HAP-1 (cell line): ENCODE results near the gene PSMD3.

Experiments used
- DNase-seq, 2 experiments: peaks; one replicate each; pipeline ENCODE4 v3.0.0-alpha.2; 2016 to 2020; ENCODE audit warnings: low spot score in 2 of 2
- H3K27me3 ChIP-seq: fragments of 250-450 bp; sonication (Bioruptor Pico); 2 replicates; pipeline ENCODE4 v1.5.1; 2020; ENCODE audit warnings: low read depth, mild to moderate bottlenecking, moderate library complexity
- H3K36me3 ChIP-seq: fragments of 250-450 bp; sonication (Bioruptor Pico); replicated peaks from 2 replicates; pipeline ENCODE4 v1.5.1; 2020; ENCODE audit warnings: mild to moderate bottlenecking
- H3K4me1 ChIP-seq: fragments of 250-450 bp; sonication (Bioruptor Pico); 2 replicates; pipeline ENCODE4 v1.5.1; 2020; ENCODE audit warnings: mild to moderate bottlenecking
- H3K4me3 ChIP-seq: fragments of 250-450 bp; sonication (Bioruptor Pico); 2 replicates; pipeline ENCODE4 v1.5.1; 2020; ENCODE audit warnings: mild to moderate bottlenecking, moderate library complexity
- H3K9me3 ChIP-seq: fragments of 250-450 bp; sonication (Bioruptor Pico); 2 replicates; pipeline ENCODE4 v1.5.1; 2020; ENCODE audit warnings: mild to moderate bottlenecking, moderate library complexity
- in situ Hi-C: fragments of 300-500 bp; cut with MboI; formaldehyde crosslinking; loops from 3 replicates; pipeline ENCODE4 v1.14.3; 2020; ENCODE audit warnings: low sequenced_read_pairs, inconsistent platforms, mixed read lengths

Gene PSMD3

GRCh38 chr17:40015998-40016985 is 35.7 kb downstream of the PSMD3 start:
- Histone ChIP-seq H3K9me3 (no peaks in the 10 kb centered on the region), H3K4me1 (0 out of 2 replicates have a peak, but pooled peaks cover 5% of the 10 kb centered on the region), H3K4me3 (no peak overlapping the region), H3K36me3 (peaks cover 23% of the 10 kb centered on the region), H3K27me3 (no peaks in the 10 kb centered on the region)
- in situ Hi-C loops = no loop called here
- DNase-seq = no peak

GRCh38 chr17:40017422-40018080 is 36.9 kb downstream of the PSMD3 start:
- H3K36me3 ChIP-seq = peaks cover 36% of the 10 kb centered on the region
- 0 out of 2 replicates have a peak, but pooled peaks cover 5% of the 10 kb centered on the region for H3K4me1 ChIP-seq
- in situ Hi-C loops = no loop called here
- DNase-seq = no peak
- no peak overlapping the region for H3K4me3 ChIP-seq
- no peaks in the 10 kb centered on the region for H3K27me3 ChIP-seq
- no peaks in the 10 kb centered on the region for H3K9me3 ChIP-seq

DNA sequence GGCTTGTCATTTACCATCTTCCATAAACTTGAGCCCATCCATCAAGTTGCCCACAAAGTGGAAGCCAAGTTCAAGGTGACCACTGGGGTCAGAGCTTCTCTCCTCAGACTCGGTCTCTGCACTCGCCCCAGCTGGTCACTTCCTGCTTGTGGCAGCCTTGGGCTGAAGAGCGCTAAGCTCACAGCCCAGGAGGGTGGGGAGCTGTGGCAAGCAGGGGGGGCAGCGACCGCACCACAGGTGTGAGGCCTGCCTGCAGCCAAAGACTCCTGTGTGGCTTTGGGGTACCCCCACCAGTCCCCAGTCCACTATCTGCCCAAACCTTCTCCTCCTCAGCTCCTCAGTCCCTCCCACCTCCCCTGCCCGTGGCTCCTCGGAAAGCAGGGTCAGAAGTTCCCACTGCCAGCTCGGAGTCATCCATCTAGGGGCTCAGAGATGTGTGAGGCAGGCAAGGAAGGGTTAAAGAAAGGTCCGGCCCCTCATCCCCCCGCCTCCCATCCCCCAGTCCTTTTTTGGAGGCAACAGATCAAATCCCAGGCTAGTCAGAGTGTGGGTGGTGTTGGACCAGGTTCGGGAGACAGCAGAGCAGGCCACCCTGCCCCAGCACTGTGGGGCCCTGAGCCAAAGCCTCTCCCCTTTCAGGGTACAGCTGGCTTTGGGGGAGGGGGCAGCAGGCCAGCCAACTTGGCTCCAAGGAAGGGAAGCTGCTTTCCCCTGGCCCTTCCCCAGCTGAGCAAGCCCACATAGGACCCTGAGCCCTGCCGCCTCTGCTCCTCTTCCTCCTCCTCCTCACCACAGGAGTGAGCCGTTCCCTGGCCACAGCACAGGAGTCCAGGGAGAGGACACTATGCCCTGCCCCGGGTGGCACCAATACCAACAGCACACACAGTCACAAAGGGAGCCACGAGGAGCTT is 37.9 kb downstream of the PSMD3 start:
- in situ Hi-C loops = no loop called here
- DNase-seq = no peak
- H3K36me3 ChIP-seq = peaks cover 41% of the 10 kb centered on the region
- H3K27me3 ChIP-seq = no peaks in the 10 kb centered on the region
- H3K4me1 ChIP-seq = 0 out of 2 replicates have a peak, but pooled peaks cover 5% of the 10 kb centered on the region
- no peak overlapping the region for H3K4me3 ChIP-seq
- H3K9me3 ChIP-seq = no peaks in the 10 kb centered on the region

DNA sequence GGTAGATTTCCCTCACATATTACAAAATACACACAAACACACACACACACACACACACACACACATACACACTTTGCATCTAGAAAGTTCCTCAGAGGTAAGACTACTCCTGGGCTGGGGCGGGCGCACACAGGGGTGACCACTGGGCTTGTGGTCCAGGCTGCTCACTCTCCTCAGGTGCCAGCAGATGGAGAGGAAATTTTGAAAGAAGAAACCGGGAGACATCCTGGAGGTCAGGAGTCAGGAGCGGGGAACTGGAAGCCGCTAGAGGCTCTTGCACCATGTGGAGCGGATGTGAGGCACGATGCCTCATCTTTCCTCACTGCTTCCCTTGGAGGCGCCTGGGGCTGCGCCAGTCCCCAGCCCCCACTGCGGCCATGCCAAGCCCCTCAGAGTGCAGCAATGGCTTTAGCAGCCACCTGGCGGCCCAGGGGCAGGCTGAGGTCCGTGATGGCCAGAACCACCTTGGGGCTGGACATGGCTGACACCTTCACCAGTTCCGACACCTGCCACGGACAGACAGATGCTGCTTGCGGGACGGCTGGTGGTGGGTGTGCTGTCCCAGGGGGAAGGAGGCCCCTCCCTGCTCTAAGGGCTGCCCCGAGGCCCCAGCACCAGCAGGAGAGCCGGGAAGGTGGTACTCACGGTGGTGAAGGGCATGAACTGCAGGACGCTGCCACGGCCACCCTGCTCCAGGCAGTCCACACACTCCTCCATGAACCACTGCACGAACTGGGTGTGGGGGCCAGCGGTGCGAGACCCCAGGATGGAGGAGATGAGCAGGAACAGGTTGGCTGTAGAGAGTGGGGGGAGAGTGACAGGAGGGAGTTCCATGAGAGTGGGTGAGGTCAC is 38.8 kb downstream of the PSMD3 start:
- peaks cover 41% of the 10 kb centered on the region for H3K36me3 ChIP-seq

DNA sequence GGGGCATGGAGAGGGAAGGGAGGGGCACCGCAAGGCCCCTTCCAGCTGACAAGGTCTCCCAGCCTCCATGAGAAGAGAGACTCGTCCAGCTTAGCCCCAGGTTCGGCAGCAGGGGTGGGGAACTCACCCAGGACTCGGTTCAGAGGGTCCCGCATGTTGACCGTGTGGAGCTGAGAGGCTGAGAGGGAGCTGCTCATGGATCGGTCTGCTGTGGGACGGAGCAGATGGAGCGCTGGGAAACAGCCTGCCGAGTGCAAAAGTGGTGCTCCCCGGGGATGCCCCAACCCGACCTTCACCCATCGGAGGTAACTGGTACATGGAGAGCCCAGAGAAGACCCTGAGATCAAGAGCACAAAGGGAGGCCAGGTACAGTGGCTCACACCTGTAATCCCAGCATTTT is 39.5 kb downstream of the PSMD3 start:
- Histone ChIP-seq H3K4me1 (0 out of 2 replicates have a peak, but pooled peaks cover 1% of the 10 kb centered on the region), H3K27me3 (no peaks in the 10 kb centered on the region), H3K4me3 (no peak overlapping the region), H3K36me3 (peaks cover 49% of the 10 kb centered on the region), H3K9me3 (no peaks in the 10 kb centered on the region)
- no peak for DNase-seq
- in situ Hi-C loops = loop anchor here (10.0 kb wide), 1 partner anchor 275 kb away; no protein-coding TSS in a partner anchor

More for the DNA sequence above, 38.8 kb downstream of the PSMD3 start:
- H3K4me1 ChIP-seq = 0 out of 2 replicates have a peak, but pooled peaks cover 5% of the 10 kb centered on the region
- H3K27me3 ChIP-seq = no peaks in the 10 kb centered on the region
- in situ Hi-C loops = no loop called here
- no peak overlapping the region for H3K4me3 ChIP-seq
- H3K9me3 ChIP-seq = no peaks in the 10 kb centered on the region
- no peak for DNase-seq

- Histone ChIP-seq H3K4me1 (no peaks in the 10 kb centered on the region), H3K27me3 (no peaks in the 10 kb centered on the region), H3K9me3 (no peaks in the 10 kb centered on the region), H3K36me3 (peaks cover 63% of the 10 kb centered on the region), H3K4me3 (no peak overlapping the region)
- in situ Hi-C loops = loop anchor here (10.0 kb wide), 1 partner anchor 273 kb away; no protein-coding TSS in a partner anchor
- DNase-seq = no peak
Measured at GRCh38 chr17:40021451-40021971, 40.9 kb downstream of the PSMD3 start.

DNA sequence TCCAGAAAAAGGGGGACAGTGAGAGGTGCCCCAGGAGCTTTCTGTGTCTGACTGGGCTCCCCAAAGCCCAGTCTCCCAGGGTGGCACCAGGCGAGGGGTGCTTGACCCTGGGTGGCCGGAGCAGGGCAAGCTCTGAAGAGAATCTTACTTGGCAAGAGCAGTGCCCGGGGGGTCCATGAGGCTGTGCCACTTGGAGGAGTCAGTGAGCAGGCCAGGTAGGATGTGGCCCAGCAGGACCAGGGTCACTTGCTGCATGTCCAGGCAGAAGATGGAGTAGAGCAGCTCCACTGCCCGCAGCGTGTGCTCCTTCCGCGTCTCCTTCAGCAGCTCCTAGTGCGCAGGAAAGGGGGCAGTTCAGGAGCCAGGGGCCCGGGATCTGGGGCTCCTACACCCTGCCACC is 41.9 kb downstream of the PSMD3 start:
- peaks cover 73% of the 10 kb centered on the region for H3K36me3 ChIP-seq
- no peaks in the 10 kb centered on the region for H3K9me3 ChIP-seq
- H3K4me1 ChIP-seq = no peaks in the 10 kb centered on the region
- no peak overlapping the region for H3K4me3 ChIP-seq
- no peaks in the 10 kb centered on the region for H3K27me3 ChIP-seq
- no peak for DNase-seq
- in situ Hi-C loops = loop anchor here (10.0 kb wide), 1 partner anchor 272 kb away; no protein-coding TSS in a partner anchor

DNA sequence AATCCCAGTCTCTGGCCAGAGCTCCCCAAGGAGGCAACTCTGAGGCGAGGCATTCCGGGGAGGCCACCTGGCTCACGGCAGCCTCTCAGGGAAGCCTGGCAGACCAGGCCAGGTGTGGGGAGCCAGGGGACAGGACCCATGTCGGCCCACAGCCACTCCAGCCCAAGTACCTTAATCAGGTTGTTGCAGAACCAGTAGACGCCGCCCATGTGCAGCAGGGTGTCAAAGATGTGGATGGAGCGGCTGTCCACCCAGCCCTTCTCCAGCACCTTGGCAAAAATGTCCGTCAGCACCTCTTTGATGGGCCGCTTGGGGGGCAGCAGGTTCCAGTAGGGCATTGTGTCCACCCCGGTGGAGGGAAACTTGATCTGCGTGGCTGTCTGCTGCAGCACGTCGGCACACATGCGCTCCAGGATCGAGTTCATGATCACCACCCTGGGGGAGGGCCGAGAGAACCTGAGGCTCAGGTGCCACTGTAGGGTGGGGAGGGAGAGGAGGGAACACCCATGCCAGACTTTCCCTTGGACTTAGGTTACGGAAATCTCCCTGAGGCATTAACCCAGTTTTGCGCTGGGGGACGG is 42.4 kb downstream of the PSMD3 start:
- Histone ChIP-seq H3K4me3 (no peak overlapping the region), H3K9me3 (no peaks in the 10 kb centered on the region), H3K27me3 (no peaks in the 10 kb centered on the region), H3K4me1 (no peaks in the 10 kb centered on the region), H3K36me3 (peaks cover 74% of the 10 kb centered on the region)
- no peak for DNase-seq
- in situ Hi-C loops = loop anchor here (10.0 kb wide), 1 partner anchor 272 kb away; no protein-coding TSS in a partner anchor

DNA sequence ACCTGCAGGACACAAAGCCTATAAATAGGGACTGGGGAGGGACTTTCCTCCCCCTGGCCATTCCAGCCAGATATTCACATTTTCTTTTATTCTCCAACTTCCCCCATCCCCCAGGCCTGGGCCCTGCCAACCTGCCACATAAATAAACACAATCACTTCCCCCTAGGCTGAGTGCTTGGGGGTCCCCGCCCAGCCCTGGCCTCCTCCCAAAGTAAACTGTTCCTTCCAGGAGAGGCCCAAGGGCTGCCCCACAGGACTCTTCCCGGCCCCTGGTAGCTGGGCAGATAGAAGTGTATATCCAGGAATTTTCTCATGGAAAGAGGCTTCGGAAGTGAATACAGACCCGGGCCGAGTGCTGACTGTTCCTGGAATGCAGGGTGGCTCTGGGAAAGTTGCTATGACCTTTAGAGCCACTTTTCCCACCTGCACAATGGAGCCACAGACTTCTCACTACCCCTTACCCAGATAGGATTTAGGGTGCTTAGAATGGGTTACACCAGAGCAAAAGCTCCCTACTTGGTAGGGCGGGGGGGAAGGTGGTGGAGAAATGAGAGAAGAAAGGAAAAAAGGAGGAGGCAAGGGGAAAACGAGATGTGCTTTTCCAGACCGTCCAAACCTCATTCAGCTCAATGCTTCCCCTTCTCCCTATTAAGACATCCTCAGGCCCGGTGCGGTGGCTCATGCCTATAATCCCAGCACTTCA is 43.1 kb downstream of the PSMD3 start:
- Histone ChIP-seq H3K27me3 (no peaks in the 10 kb centered on the region), H3K9me3 (no peaks in the 10 kb centered on the region), H3K4me1 (no peaks in the 10 kb centered on the region), H3K36me3 (peaks cover 78% of the 10 kb centered on the region), H3K4me3 (no peak overlapping the region)
- in situ Hi-C loops = loop anchor here (10.0 kb wide), 1 partner anchor 271 kb away; no protein-coding TSS in a partner anchor
- DNase-seq = no peak

DNA sequence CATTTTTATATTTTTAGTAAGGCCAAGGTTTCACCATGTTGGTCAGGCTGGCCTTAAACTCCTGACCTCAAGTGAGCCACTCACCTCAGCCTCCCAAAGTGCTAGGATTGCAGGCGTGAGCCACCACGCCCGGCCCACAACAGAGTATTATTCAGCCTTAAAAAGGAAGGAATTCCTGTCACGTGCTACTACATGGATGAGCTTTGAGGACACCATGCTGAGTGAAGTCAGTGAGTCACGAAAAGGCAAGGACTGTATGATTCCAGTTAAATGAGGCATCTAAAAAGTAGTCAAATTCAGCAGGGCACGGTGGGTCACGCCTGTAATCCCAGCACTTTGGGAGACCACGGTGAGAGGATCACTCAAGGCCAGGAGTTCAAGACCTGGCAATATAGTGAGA is 44.3 kb downstream of the PSMD3 start:
- no peak for DNase-seq
- Histone ChIP-seq H3K9me3 (no peaks in the 10 kb centered on the region), H3K4me3 (no peak overlapping the region), H3K27me3 (no peaks in the 10 kb centered on the region), H3K4me1 (no peaks in the 10 kb centered on the region), H3K36me3 (peaks cover 75% of the 10 kb centered on the region)
- in situ Hi-C loops = loop anchor here (10.0 kb wide), 1 partner anchor 270 kb away; no protein-coding TSS in a partner anchor

- Histone ChIP-seq H3K36me3 (peaks cover 69% of the 10 kb centered on the region), H3K4me3 (no peak overlapping the region), H3K9me3 (no peaks in the 10 kb centered on the region), H3K4me1 (no peaks in the 10 kb centered on the region), H3K27me3 (no peaks in the 10 kb centered on the region)
- DNase-seq = no peak
- in situ Hi-C loops = loop anchor here (10.0 kb wide), 1 partner anchor 269 kb away; no protein-coding TSS in a partner anchor
Measured at GRCh38 chr17:40025559-40025958, 45.0 kb downstream of the PSMD3 start.
